Activated T-helper 1 cell treated with Interleukin-2 at 50 U/mL for 16 hours (primary cell): Measurements from ENCODE around the gene KRTAP10-10.
"Not testable (repeated sequence)": the region's sequence is repeated elsewhere in the genome, so short reads cannot be mapped to it uniquely, and the experiment has no call there.

Experiments used
- DNase-seq: peaks from one replicate; pipeline ENCODE4 v3.0.0-alpha.2; 2020; ENCODE audit warnings: low read depth

The KRTAP10-10 gene

DNA sequence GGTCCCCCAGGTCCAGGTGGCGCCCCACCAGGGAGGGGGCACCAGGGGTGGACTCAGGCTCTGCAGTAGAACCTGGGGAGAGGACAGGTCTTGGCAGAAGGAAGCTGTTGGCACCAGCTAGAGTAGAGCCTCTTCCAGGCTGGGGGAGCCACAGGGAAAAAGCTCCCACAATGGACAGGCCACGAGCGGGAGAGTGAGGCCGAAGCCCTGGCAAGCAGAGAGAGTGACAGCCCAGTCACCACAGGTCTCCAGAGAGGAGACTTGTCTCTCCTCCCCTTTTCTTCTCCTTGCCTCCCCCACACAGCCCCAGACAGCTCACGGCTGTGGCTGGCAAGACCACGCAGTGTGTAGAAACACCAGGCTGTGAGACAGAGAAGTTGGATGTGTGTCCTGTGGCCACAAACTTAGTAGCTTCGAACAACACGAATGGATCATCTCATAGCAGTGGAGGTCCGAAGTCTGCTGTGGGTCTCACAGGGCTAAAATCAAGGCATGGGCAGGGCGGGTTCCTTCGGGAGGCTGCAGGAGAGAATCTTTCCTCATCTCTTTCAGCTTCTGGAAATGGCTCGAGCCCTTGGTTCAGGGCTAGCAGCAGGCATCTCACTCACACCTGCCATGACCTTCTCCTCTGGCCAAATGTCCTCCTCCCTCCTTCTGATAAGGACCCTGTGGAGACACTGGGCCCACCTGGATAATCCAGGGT is 14.0 kb downstream of the KRTAP10-10 start:
- no peak for DNase-seq

GRCh38 chr21:44653123-44653522 is 16.0 kb downstream of the KRTAP10-10 start:
- no peak for DNase-seq

- peak; percentile 40 for DNase-seq
Measured at GRCh38 chr21:44653656-44654575, 16.8 kb downstream of the KRTAP10-10 start.

DNA sequence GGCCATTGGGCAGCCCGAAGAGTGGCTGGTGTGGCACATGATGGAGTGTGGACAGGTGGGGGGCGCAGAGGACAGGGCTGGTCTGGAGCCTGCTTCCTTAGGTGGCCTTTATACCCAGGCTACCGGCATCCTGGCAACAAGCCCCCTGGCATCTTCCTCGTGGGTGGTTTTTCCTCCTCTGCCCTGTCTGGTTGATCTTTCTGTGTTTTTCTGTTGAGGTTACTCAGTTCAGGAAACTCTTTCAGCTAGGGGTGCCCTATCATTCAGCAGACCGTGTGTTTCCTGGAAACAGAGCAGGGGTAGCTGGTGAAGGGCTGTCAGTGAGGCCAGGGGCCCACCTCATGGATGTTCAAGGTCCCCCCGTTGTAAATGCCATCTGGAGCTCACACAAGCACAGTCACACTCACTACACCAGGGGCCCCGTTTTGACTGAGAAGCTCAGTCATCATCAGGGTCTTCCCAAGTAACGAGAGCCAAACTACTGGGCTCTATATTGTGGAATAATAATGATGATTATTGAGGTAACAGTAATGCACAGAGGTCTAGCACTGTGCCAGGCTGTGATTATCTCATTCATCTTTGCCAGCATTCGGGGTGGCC is 17.5 kb downstream of the KRTAP10-10 start, which contains the start of gene KRTAP12-4:
KRTAP12-4 (minus strand) TSS at position 84 of the 600 bp plus-strand sequence; CDS start at position 39, 45 bp downstream.
- DNase-seq = no peak

DNA sequence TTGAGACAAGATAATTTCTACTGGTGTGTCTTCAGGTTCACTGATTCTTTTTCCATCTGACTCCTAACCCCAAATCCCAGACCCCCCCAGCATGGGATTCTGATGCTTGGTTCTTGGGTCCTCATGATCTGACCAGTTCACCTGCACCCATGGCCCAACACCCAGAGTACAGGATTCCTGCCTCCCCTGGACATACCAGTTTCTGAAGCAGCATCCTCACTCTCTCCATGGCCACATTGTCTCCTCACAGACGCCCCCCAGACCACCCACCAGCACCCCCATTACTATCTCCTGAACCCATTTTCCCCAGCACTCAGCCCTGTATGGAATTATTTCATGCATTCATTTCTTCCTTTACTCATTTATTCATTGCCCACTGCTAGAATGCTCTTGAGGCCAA is 19.7 kb downstream of the KRTAP10-10 start:
- no peak for DNase-seq

DNA sequence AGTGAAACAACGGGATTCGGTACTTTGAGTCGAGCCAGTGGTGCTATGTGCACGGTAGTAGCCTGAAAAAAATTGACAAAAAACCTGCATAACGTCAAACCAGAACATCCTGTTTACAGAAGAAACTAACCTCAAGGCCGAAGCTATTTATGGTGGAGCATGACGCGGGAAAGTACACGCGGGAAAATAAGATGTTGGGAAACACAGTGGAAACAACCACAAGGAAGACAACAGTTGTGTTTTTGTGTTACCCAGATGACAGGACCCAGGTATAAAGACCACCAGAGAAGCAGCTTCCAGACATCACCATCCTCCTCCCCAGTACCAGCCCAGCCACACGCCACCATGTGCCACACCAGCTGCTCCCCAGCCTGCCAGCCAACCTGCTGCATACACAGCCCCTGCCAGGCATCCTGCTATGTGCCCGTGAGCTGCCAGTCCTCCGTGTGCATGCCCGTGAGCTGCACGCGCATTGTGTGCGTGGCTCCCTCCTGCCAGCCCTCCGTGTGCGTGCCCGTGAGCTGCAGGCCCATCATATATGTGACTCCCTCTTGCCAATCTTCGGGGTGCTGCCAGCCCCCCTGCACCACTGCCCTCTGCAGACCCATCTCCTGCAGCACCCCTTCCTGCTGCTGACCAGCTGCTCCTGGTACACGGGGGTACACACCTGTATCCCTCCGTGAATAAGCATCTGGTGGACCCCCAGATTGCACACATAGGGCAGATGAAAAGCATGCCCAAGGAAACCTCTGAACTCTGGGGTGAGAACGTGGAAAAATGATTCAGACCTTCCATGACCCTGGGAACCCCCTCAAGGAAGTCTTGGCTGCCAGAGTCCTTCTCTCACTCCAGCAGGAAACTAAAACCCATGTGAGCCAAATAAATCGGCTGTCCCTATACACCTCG is 20.7 kb downstream of the KRTAP10-10 start, which contains the start of gene KRTAP12-3:
KRTAP12-3 (plus strand) TSS at position 298 of the 906 bp plus-strand sequence; CDS start at position 346, 48 bp downstream.
- DNase-seq = peak; percentile 41

DNA sequence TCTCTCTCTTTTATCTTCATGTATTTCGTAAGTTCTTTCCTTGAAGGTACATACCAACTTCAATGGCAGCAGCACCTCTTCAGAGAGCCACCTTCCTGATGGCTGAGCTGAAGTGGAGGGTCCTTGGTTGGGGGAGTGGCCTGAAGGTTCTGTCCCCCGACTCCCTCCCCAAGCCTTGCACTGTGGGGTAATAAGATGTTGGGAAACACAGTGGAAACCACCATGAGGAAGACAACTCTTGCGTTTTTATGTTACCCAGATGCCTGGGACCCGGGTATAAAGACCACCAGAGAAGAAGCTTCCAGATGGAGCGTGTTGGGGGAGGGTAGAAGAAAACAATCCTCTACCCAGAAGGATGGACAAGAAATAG is 21.4 kb downstream of the KRTAP10-10 start:
- no peak for DNase-seq

GRCh38 chr21:44658913-44659595 is 21.9 kb downstream of the KRTAP10-10 start:
- DNase-seq = no peak

GRCh38 chr21:44661567-44661966 is 24.4 kb downstream of the KRTAP10-10 start:
- not testable (repeated sequence) for DNase-seq

- no peak for DNase-seq
Measured at GRCh38 chr21:44664691-44665090, 27.5 kb downstream of the KRTAP10-10 start.

DNA sequence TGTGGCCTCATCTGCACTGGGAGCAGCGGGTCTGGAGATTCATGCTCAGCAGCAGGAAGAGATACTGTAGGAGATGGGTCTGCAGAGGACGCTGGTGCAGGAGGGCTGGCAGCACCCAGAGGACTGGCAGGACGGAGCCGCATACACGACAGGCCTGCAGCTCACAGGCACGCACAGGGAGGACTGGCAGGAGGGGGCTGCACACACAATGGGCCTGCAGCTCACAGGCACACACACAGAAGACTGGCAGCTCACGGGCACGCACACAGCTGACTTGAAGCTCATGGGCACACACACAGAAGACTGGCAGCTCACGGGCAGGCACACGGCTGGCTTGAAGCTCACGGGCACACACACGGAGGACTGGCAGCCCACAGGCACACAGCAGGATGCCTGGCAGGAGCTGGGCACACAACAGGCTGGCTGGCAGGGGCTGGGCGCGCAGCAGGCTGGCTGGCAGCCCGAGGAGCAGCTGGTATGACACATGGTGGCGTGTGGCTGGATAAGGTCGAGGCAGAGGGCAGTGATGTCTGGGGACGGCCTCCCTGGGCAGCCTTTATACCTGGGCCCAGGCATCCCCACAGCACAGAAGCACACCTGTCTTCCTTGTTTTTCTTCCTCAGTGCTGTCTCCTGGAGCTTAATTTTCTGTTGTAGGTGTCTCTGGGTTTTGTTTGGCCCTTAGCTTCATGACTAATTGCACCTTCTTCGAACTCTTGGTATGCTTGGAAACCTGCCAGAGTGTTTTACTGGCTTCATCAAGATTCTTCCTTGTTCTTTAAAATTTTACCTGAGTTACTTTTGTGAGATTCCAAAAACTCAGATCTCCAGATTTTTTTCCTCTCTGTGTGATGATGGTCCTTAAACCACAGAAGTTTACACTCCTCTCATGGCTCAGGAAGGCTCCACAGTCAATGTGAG is 29.5 kb downstream of the KRTAP10-10 start, which contains the start of gene KRTAP12-2:
KRTAP12-2 (minus strand) TSS at position 527 of the 920 bp plus-strand sequence; CDS start at position 486, 41 bp downstream.
- no peak for DNase-seq

DNA sequence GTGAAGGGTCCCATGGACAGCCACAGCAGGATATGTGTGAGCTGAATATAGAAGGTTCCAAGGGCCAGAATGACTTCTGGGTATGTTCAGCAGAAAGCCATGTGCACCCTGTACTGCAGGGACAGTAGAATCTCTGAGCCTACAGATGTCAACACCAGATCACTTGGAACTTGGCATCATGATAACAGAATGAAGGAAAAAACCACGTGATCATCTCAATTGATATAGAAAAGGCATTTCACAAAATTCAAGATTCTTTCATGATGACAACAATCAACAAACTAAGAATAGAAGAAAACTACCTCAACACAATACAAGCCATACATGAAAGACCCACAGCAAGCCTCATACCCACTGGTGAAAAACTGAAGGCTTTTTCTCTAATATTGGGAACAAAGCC is 30.5 kb downstream of the KRTAP10-10 start:
- no peak for DNase-seq

DNA sequence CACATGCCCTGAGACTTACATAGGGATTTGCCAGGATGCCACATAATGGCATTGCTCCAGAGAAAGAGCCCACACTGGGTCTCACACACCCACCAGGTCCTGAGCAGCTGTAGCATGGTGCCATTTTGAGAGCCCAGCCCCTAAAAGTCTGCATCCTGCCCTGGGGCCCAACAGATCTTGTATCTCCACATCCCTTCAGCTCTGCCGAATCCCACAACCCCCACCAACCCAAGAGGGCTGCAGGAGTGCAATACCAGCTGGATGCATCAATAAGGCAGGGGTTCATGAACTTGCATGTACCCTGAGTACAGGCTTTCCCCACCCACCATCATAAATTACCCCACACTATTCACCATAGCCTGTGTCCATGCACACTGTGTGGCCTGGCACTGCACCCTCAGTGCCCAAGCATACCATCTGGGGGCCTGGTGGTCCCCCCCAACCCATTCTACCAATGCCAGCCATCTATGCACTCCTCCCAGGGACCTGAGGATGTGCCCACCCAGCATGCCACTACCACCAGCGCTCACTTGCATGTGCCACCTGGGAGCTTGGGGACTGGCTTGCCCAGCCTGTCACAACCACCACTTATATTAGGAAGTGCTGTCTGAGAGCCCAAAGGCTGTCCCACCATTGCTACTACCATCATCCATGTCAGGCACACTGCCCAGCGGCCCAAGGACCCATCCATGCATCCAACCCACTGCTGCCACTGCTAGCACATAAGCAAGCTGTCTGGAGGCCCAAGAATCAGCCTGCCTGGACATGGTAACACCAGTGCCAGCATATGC is 33.7 kb downstream of the KRTAP10-10 start:
- DNase-seq = no peak

GRCh38 chr21:44671911-44672310 is 34.8 kb downstream of the KRTAP10-10 start:
- no peak for DNase-seq

DNA sequence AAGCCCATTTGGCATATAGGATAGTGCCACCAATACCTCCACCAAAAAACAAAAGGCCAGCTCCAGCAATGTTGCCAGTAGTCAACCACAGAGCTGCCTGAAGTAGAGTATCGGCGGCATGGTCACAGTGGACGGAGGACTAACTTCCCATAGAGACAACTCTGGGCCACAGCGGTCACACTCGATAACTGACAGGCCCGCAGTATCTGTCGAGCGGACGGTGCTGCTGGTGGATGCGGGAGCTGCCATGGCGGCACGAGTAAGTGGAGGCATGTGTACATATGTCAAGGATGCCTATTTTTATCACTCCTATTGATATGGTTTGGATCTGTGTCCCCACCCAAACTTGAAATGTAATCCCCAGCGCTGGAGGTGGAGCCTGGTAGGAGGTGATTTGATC is 40.7 kb downstream of the KRTAP10-10 start:
- no peak for DNase-seq

DNA sequence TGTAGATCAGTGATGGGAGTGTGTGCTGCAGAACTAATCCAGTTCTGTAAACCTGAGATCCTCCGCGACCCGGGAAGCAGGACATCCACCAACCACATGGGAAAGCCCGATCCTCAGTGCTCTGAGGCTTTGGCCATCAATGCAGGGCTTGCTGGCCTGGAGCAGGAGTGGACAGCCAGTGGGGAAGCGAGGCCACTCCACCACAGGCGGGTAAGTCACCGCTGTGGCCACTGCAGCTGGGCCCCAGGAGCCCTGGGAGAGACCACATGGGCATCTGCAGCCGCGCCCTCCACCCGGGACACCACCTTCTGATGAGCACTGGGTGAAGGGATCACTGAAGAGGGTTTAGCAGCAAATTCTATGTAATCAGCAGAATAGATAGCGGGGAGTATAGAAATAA is 44.0 kb downstream of the KRTAP10-10 start:
- no peak for DNase-seq

DNA sequence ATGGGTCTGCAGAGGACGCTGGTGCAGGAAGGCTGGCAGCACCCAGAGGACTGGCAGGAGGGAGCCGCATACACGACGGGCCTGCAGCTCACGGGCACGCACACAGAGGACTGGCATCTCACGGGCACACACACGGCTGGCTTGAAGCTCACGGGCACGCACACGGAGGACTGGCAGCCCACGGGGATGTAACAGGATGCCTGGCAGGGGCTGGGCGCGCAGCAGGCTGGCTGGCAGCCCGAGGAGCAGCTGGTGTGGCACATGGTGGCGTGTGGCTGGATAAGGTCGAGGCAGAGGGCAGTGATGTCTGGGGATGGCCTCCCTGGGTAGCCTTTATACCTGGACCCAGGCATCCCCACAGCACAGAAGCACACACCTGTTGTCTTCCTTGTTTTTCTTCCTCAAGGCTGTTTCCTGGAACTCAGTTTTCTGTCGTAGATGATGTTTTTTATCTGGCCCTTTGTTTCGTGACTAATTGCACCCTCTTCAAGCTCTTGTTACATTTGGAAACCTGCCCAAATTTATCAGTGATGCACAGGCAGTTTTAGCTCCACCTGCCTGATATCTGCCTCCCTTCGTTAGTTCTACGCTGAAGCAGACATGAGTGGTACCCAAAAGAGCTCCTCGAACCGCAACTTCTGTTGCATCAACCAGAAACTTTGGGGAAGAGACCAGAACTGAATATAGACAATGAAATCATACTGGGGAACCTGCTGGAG is 44.9 kb downstream of the KRTAP10-10 start, which contains the start of gene KRTAP12-1:
KRTAP12-1 (minus strand) TSS at position 303 of the 719 bp plus-strand sequence; CDS start at position 263, 40 bp downstream.
- DNase-seq = no peak

DNA sequence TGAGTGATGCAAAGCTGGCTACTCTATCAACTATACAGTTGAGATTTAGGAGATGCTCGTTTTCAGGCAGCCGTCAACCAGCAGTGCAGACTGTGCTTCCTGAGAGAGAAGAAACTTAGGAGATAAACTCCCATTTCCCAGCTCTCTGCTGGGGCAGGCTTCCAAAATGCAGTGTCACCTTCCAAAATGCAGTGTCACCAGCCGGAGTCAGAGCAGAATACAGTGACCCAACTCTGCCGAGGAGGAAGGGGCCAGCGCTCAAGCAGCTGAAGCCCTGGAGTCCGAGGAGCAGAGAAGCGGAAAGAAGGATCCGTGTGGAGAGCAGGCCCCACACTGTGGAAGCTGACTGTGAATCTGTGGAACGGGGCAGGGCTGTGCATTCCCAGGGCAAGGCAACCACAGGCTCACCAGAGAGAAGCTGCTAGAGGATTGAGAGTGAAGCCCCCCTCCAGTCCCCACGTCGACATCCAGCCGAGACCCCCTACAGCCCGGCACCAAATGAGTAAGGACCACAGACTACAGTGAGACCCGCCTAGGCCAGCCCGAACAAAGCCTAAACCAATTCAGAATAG is 45.5 kb downstream of the KRTAP10-10 start:
- no peak for DNase-seq
